Body of pancreas (tissue), 4 donors: ENCODE results near the gene DDX47. TPM values are rescaled to one million over a fixed set of nuclear protein-coding genes. Genes with fewer than 3 reads are reported as not detected.
"Not testable (repeated sequence)": the region's sequence is repeated elsewhere in the genome, so short reads cannot be mapped to it uniquely, and the experiment has no call there.

Experiments
- ATAC-seq: fragments of 150-250 bp; one replicate; pipeline ENCODE4 v1.9.1; 2016
- DNase-seq, 4 donors: peaks; one replicate each; pipeline ENCODE4 v3.0.0-alpha.2; 2019
- H3K27ac ChIP-seq, 4 donors: fragments of 200-600 bp; sonication (generic); 1 replicate in 3 of 4; 2 replicates in 1 of 4; pipeline versions ENCODE4 v1.5.1 to v1.6.1; 2016 to 2019; ENCODE audit warnings: mild to moderate bottlenecking in 1 of 4, mixed read lengths in 1 of 4, moderate library complexity in 1 of 4
- H3K27me3 ChIP-seq, 2 donors: fragments of 200-600 bp; sonication (generic); one replicate each; pipeline ENCODE4 v1.6.0; 2016; ENCODE audit warnings: mild to moderate bottlenecking in 1 of 2
- H3K36me3 ChIP-seq, 2 donors: fragments of 200-600 bp; sonication (generic); replicated peaks in 1 of 2; 2 replicates each; pipeline ENCODE4 v1.5.1; 2016; ENCODE audit warnings: low read depth in 2 of 2; ENCODE audit not compliant: insufficient read depth in 1 of 2
- H3K4me1 ChIP-seq: fragments of 200-600 bp; sonication (generic); one replicate; pipeline ENCODE4 v1.6.0; 2016
- H3K4me3 ChIP-seq, 2 donors: fragments of 200-600 bp; sonication (generic); 1 replicate in 1 of 2; 2 replicates in 1 of 2; pipeline ENCODE4 v1.5.1; 2016 to 2019
- H3K9me3 ChIP-seq, 3 donors: fragments of 200-600 bp; sonication (generic); 1 replicate in 2 of 3; 2 replicates in 1 of 3; pipeline ENCODE4 v1.5.1; 2016
- POLR2A ChIP-seq, 3 donors: fragments of 450-650 bp; IDR thresholded peaks; one replicate each; pipeline ENCODE4 v1.6.1; 2016; ENCODE audit warnings: antibody characterized with exemption in 3 of 3, mild to moderate bottlenecking in 2 of 3
- WGBS, 2 donors: methylation state at CpG; one replicate each; pipeline ENCODE4 v1.1.5; 2017; 5-methylcytosine and 5-hydroxymethylcytosine counted together
- intact Hi-C: fragments of 100-400 bp; cut with DNase I; formaldehyde crosslinking; loops from one replicate; pipeline ENCODE4 v1.15.1; 2023
- total RNA-seq, 2 donors: library from RNA; depleted of rRNA; stranded (reverse); fragments of >200 nt; gene quantifications; one replicate each; pipeline ENCODE4 v1.1.0, GENCODE V29; 2016
- TF ChIP-seq, protein P1 (sequence below), 7 experiments: fragments of 450-650 bp in 4 of 7; fragments of 200-600 bp in 3 of 7; sonication (generic) in 3 of 7; IDR thresholded peaks; one replicate each; pipeline ENCODE4 v1.5.1; 2016 to 2019; ENCODE audit warnings: antibody characterized with exemption in 7 of 7

Gene DDX47
- total RNA-seq, 2 donors from 2014 or later: 32.4 to 59.7 TPM

DNA sequence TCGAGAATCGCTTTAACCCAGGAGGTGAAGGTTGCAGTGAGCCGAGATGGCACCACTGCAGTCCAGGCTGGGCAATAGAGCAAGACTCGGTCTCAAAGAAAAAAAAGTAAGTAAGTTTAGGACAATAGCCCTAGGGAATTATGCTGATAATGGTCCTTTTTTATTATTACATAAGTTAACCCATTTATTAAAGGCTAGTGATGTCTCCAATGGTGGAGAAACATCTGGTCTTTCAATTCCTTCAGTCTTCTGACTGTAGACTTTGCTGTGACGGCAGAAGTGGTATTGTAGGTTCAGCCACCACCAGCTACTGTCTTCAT lies 27.4 kb downstream of the DDX47 start:
- no peak for TF ChIP-seq POLR2A (IDR thresholded peaks at IDR 0.05)
- TF ChIP-seq, protein P1, sequence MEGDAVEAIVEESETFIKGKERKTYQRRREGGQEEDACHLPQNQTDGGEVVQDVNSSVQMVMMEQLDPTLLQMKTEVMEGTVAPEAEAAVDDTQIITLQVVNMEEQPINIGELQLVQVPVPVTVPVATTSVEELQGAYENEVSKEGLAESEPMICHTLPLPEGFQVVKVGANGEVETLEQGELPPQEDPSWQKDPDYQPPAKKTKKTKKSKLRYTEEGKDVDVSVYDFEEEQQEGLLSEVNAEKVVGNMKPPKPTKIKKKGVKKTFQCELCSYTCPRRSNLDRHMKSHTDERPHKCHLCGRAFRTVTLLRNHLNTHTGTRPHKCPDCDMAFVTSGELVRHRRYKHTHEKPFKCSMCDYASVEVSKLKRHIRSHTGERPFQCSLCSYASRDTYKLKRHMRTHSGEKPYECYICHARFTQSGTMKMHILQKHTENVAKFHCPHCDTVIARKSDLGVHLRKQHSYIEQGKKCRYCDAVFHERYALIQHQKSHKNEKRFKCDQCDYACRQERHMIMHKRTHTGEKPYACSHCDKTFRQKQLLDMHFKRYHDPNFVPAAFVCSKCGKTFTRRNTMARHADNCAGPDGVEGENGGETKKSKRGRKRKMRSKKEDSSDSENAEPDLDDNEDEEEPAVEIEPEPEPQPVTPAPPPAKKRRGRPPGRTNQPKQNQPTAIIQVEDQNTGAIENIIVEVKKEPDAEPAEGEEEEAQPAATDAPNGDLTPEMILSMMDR (IDR thresholded peaks at IDR 0.05): no peak
- DNase-seq (no peak), ATAC-seq (no peak)
- H3K27ac ChIP-seq: no peak overlapping the region
- no peaks in the 10 kb centered on the region for H3K27me3 ChIP-seq
- intact Hi-C loops: no loop called here
- no peaks in the 10 kb centered on the region for H3K4me1 ChIP-seq
- WGBS, 2 donors: 93 to 95% methylated on average over 5 of the region's 5 CpGs
- H3K4me3 ChIP-seq: no peak overlapping the region
- no peaks in the 10 kb centered on the region for H3K36me3 ChIP-seq
- H3K9me3 ChIP-seq: no peaks in the 10 kb centered on the region

DNA sequence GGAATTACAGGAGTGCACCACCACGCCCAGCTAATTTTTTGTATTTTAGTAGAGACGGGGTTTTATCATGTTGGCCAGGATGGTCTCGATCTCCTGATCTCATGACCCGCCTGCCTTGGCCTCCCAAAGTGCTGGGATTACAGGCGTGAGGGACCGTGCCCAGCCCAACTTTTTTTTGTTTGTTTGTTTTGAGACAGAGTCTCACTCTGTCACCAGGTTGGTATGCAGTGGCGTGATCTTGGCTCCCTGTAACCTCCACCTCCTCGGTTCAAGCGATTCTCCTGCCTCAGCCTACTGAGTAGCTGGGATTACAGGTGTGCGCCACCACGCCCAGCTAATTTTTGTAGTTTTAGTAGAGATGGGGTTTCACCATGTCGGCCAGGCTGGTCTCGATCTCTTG lies 28.3 kb downstream of the DDX47 start:
- H3K27ac ChIP-seq, ATAC-seq, H3K9me3 ChIP-seq, H3K4me3 ChIP-seq, DNase-seq, H3K4me1 ChIP-seq, intact Hi-C loops, H3K27me3 ChIP-seq, H3K36me3 ChIP-seq: not testable (repeated sequence)
- 88 to 91% methylated on average over 13 of the region's 13 CpGs for WGBS, 2 donors

DNA sequence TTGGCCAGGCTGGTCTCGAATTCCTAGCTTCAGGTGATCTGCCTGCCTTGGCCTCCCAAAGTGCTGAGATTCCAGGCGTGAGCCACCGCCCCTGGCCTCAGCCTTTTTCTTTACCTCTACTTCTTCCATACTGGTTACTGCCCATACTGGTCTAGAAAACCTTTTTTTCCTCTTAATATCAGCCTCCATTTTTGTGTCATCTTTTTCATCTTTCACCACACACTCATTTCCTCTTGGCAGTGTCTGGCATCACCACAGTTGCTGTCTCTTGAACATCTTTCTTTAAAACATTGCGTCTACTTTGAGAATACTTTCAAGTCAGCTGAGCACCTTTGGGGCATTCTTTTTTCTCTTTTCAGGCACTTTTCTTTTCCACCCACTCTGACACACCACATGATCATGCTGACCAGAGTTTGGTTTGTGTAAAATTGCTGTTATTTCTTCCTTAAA lies 32.7 kb downstream of the DDX47 start:
- Histone ChIP-seq H3K4me1 (no peaks in the 10 kb centered on the region), H3K36me3 (no peaks in the 10 kb centered on the region), H3K4me3 (no peak overlapping the region), H3K27ac (no peak overlapping the region), H3K9me3 (no peaks in the 10 kb centered on the region), H3K27me3 (no peaks in the 10 kb centered on the region)
- ATAC-seq (no peak), DNase-seq (no peak)
- 92 to 96% methylated on average over 4 of the region's 4 CpGs for WGBS, 2 donors
- intact Hi-C loops: no loop called here
- TF ChIP-seq, protein P1 (IDR thresholded peaks at IDR 0.05): no peak
- no peak for TF ChIP-seq POLR2A (IDR thresholded peaks at IDR 0.05)

DNA sequence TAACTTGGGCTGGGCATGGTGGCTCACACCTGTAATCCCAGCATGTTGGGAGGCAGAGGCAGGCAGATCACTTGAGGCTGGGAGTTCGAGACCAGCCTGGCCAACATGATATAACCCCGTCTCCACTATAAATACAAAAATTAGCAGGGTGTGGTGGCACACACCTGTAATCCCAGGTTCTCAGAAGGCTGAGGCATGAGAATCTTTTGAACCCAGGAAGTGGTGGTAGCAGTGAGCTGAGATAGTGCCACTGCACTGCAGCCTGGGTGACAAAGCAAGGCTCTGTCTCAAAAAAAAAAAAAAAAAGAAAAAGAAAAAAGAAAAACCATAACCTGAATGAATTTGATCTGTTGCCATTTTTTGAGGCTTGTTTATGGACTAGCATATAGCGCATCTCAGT lies 33.6 kb downstream of the DDX47 start:
- H3K4me3 ChIP-seq, DNase-seq, H3K4me1 ChIP-seq, H3K27me3 ChIP-seq, H3K27ac ChIP-seq, intact Hi-C loops, H3K36me3 ChIP-seq, H3K9me3 ChIP-seq, ATAC-seq: not testable (repeated sequence)
- WGBS, 2 donors: 98 to 99% methylated on average over 3 of the region's 3 CpGs

DNA sequence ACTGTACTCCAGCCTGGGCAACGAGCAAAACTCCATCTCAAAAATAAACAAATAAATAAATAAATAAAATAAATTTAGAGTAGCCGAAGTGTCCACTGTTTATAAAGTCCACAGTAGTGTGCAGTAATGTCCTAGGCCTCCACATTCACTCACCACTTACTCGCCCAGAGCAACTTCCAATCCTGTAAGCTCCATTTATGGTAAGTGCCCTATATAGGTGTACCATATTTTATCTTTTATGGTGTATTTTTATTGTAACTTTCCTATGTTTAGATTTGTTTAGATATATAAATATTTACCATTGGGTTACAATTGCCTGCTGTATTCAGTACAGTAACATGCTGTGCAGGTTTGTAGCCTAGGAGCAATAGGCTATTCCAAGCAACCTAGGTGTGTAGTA lies 40.3 kb downstream of the DDX47 start:
- H3K27me3 ChIP-seq: no peaks in the 10 kb centered on the region
- H3K4me3 ChIP-seq: no peak overlapping the region
- intact Hi-C loops: no loop called here
- no peaks in the 10 kb centered on the region for H3K9me3 ChIP-seq
- no peak overlapping the region for H3K27ac ChIP-seq
- TF ChIP-seq POLR2A (IDR thresholded peaks at IDR 0.05): no peak
- TF ChIP-seq, protein P1 (IDR thresholded peaks at IDR 0.05): no peak
- H3K4me1 ChIP-seq: no peaks in the 10 kb centered on the region
- DNase-seq (no peak), ATAC-seq (no peak)
- 57 to 62% methylated on average over 3 of the region's 3 CpGs for WGBS, 2 donors
- no peaks in the 10 kb centered on the region for H3K36me3 ChIP-seq

DNA sequence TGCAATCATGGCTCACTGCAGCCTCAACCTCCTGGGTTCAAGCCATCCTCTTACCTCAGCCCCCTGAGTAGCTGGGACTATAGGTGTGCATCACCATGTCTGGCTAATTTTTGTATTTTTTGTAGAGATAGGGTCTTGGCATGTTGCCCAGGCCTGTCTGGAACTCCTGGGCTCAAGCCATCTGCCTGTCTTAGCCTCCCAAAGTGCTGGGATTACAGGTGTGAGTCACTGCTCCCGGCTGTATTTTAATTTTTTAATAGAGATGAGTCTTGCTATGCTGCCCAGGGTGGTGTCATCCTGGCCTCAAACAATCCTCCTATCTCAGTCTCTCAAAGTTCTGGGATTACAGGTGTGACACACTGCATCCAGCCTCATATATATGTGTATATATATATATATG lies 46.5 kb downstream of the DDX47 start:
- DNase-seq: no peak
- intact Hi-C loops: no loop called here
- no peak for ATAC-seq

More for the DNA sequence above, 46.5 kb downstream of the DDX47 start:
- H3K4me3 ChIP-seq: no peak overlapping the region
- H3K27ac ChIP-seq: no peak overlapping the region
- WGBS, 2 donors: 62 to 63% methylated on average over 1 of the region's 1 CpG
- no peaks in the 10 kb centered on the region for H3K36me3 ChIP-seq
- no peaks in the 10 kb centered on the region for H3K27me3 ChIP-seq
- no peaks in the 10 kb centered on the region for H3K4me1 ChIP-seq
- H3K9me3 ChIP-seq: no peaks in the 10 kb centered on the region
- TF ChIP-seq POLR2A (IDR thresholded peaks at IDR 0.05): no peak
- TF ChIP-seq, protein P1 (IDR thresholded peaks at IDR 0.05): no peak
